Colonic mucosa (tissue), 4 donors: Measurements from ENCODE around the gene KCTD6. TPM values are rescaled to one million over a fixed set of nuclear protein-coding genes. Genes with fewer than 3 reads are reported as not detected.

Experiments
- DNase-seq: peaks from one replicate; pipeline ENCODE4 v3.0.0-alpha.2; 2020
- H3K27ac ChIP-seq: fragments of 200-600 bp; one replicate; pipeline ENCODE4 v1.8.0; 2021
- H3K27me3 ChIP-seq: fragments of 200-600 bp; one replicate; pipeline ENCODE4 v1.8.0; 2021
- H3K36me3 ChIP-seq: fragments of 200-600 bp; one replicate; pipeline ENCODE4 v1.8.0; 2021
- H3K4me1 ChIP-seq: fragments of 200-600 bp; one replicate; pipeline ENCODE4 v1.8.0; 2021; ENCODE audit warnings: mild to moderate bottlenecking
- H3K4me3 ChIP-seq: fragments of 200-600 bp; one replicate; pipeline ENCODE4 v1.8.0; 2021
- H3K9ac ChIP-seq, 2 donors: one replicate each; pipeline ENCODE4 v1.7.0; 2013; ENCODE audit warnings: control low read depth in 2 of 2, low read depth in 2 of 2, low read length in 2 of 2
- H3K9me3 ChIP-seq: fragments of 200-600 bp; one replicate; pipeline ENCODE4 v1.8.0; 2021
- CTCF ChIP-seq: fragments of 200-600 bp; IDR thresholded peaks from one replicate; pipeline ENCODE4 v1.8.0; 2022; ENCODE audit warnings: antibody characterized with exemption, mild to moderate bottlenecking
- intact Hi-C: fragments of 100-400 bp; cut with DNase I; formaldehyde crosslinking; loops from one replicate; pipeline ENCODE4 v1.14.1; 2022
- total RNA-seq, 2 donors: library from RNA; stranded (reverse); fragmentation: NEBNext Ultra II Directional in 1 of 2; extraction: Animal tissue kit (Norgen Biotek cat#: 25700) in 1 of 2; gene quantifications; one replicate each; pipeline ENCODE4 v1.2.1, GENCODE V29; 2021
- donor health status: healthy.
- donor health status: DM: no; HTN: no; CAD: no.
- donor health status: DM: no; HTN: no; CAD: no.

The KCTD6 gene
- total RNA-seq, 2 donors from 2014 or later = 8.1 to 10.2 TPM

DNA sequence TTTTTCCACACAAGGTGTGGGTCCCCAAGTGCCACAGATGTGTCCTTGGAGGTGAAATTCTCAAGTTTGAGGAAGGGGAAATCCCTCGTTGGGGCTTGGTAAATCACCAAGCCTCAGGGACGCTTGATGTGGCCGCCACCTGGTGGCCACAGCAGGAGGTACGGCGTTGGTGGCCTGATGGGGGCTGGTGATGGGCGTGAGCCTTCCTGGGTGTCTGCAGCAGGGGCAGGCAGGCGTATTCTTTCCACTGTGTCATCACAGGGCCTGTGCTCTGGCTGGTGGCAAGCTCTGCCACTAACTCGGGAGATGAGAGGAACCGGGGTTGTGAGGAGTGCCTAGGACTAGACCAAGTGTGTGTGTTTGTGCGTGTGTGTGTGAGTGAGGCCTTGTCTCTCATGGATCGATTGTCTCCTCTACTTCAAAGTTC is 40.9 kb downstream of the KCTD6 start:
- peak; percentile 88 for TF ChIP-seq CTCF
- peaks cover 30% of the 10 kb centered on the region for H3K4me1 ChIP-seq
- no peak overlapping the region for H3K9ac ChIP-seq
- no peaks in the 10 kb centered on the region for H3K27me3 ChIP-seq
- H3K36me3 ChIP-seq = no peaks in the 10 kb centered on the region
- intact Hi-C loops = loop anchor here (5.0 kb wide), 2 partner anchors 71 to 211 kb away; no protein-coding TSS in a partner anchor
- no peaks in the 10 kb centered on the region for H3K9me3 ChIP-seq
- DNase-seq = peak; percentile 82
- H3K4me3 ChIP-seq = no peak overlapping the region
- no peak overlapping the region for H3K27ac ChIP-seq

DNA sequence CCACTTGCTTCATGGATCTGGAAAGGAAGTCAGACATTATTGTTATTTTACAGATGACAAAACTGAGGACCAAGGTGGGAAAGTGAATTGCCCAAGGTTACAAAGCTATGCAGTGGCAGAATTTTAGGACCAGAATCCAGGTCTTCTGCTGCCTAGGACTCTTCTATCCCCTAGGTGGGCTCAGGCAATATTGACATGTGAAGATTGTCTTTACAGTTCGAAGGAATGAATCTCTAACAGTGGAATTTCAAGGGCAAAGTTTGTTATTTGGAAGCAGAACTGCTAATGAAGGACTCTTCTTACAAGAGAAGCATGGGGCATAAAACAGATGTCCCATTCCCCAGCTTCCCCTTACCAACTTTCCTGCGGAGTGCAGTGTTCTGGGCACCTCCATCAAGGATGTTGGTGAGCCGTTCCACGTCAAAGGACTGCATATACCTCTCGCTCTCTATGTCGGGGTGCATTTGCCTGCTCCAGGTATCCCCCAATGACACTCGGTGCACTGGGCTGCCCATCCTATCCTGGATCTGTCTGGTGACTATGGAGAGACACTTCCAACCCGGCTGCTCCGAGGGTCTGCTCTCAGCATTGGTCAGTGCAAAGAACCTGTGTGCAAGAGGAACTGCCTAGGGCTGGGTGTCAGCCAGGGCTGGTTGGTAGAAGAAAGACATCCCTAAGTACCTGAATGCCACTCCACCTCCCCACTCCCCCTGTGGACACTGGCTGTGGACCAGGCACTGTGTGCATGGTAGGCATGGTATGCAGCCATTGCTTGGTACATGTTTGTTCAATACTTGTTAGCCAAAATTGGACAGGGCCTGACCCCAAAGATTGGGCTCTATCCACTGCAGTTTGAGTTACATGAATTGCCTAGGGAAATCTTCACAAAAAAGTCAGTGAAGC is 42.9 kb downstream of the KCTD6 start:
- TF ChIP-seq CTCF = no peak
- Histone ChIP-seq H3K27me3 (no peaks in the 10 kb centered on the region), H3K4me3 (no peak overlapping the region), H3K4me1 (peaks cover 30% of the 10 kb centered on the region), H3K36me3 (no peaks in the 10 kb centered on the region), H3K9me3 (no peaks in the 10 kb centered on the region), H3K9ac (no peak overlapping the region), H3K27ac (peak overlapping the region; percentile 76)
- no peak for DNase-seq
- intact Hi-C loops = loop anchor here (5.0 kb wide), 2 partner anchors 73 to 213 kb away; no protein-coding TSS in a partner anchor

DNA sequence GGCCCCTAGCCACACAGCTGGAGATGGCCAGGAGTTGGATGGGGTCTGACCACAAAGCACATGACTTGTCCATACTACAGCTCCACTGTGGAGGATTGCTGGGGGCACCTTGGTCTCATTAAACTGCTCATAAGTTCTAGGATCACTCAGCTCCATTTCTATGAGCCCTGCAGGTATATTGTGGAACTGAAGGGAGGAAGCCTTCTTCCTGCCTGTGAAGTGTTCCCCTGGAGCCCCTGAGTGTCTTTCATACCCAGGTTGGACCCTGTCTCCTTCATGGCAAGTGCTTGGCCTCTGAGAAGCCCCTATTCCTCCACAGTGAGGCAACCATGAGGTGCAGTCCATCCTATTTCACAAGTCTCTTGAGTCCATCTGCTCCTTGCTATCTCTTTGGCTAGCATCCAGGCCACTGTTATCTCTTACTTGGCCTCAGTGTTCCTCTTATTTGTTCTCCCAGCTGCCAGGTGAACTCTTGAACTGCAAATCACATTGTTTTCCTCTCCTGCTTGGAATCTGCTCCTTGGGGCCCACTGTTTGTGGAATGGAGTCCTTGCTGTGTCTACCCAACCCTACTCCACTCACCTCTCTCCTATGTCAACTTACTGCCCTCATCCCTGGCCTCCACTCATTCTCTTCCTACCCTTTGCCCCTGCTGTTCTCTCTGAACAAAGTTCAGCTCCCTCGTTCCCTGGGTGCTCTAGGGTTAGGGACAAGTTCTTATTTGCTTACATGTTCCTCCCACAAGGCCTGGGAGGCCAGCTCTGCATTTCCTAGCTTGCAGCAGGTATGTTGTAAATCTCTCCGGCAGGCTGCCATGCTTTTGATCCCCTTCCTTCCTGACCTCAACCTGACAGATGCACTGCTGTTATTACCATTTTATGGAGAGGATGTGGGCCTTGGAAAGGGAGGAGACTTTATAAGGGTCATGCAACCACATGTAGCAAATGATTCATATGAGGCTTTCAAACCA is 43.9 kb downstream of the KCTD6 start:
- H3K4me3 ChIP-seq = no peak overlapping the region
- H3K9ac ChIP-seq = peak overlapping the region in 1 of 2 donors; percentile 88
- H3K27ac ChIP-seq = peak overlapping the region; percentile 76
- intact Hi-C loops = no loop called here
- no peaks in the 10 kb centered on the region for H3K36me3 ChIP-seq
- no peaks in the 10 kb centered on the region for H3K9me3 ChIP-seq
- peak; percentile 86 for DNase-seq
- peaks cover 30% of the 10 kb centered on the region for H3K4me1 ChIP-seq
- no peaks in the 10 kb centered on the region for H3K27me3 ChIP-seq
- TF ChIP-seq CTCF = no peak

GRCh38 chr3:58536501-58537411 is 44.9 kb downstream of the KCTD6 start, which contains the start of gene ACOX2:
Gene ACOX2, minus strand, starts transcription at chr3:58537190. Its CDS starts 2,084 bp downstream, at chr3:58535106.
- H3K4me3 ChIP-seq = no peak within 1 kb of the TSS
- no peak for TF ChIP-seq CTCF
- peak; percentile 66 for DNase-seq
- no peaks in the 10 kb centered on the region for H3K36me3 ChIP-seq
- intact Hi-C loops = no loop called here
- no peaks in the 10 kb centered on the region for H3K27me3 ChIP-seq
- peak within 1 kb of the TSS; percentile 76 for H3K27ac ChIP-seq
- H3K4me1 ChIP-seq = peaks cover 30% of the 10 kb centered on the region
- no peaks in the 10 kb centered on the region for H3K9me3 ChIP-seq
- peak within 1 kb of the TSS; percentile 66 to 88 for H3K9ac ChIP-seq
